ENCODE results near the gene ZKSCAN5.
"Not testable (repeated sequence)": the region's sequence is repeated elsewhere in the genome, so short reads cannot be mapped to it uniquely, and the experiment has no call there.

The ZKSCAN5 gene

GRCh38 chr7:99541212-99541611 is 36.8 kb downstream of the ZKSCAN5 start:
- H3K4me3 Mint-ChIP-seq, result no peak overlapping the region
- H3K36me3 Mint-ChIP-seq (ENCODE audit: low read depth), result peaks cover 68% of the 10 kb centered on the region
- no peak for TF ChIP-seq CTCF (IDR thresholded peaks at IDR 0.05)
- no peak for DNase-seq
- H3K4me1 Mint-ChIP-seq, result no peaks in the 10 kb centered on the region
- H3K27ac Mint-ChIP-seq, result no peak overlapping the region
- H3K27me3 Mint-ChIP-seq (ENCODE audit: low read depth, poor library complexity), result peaks cover 10% of the 10 kb centered on the region
- H3K9me3 Mint-ChIP-seq, result peaks cover 97% of the 10 kb centered on the region

DNA sequence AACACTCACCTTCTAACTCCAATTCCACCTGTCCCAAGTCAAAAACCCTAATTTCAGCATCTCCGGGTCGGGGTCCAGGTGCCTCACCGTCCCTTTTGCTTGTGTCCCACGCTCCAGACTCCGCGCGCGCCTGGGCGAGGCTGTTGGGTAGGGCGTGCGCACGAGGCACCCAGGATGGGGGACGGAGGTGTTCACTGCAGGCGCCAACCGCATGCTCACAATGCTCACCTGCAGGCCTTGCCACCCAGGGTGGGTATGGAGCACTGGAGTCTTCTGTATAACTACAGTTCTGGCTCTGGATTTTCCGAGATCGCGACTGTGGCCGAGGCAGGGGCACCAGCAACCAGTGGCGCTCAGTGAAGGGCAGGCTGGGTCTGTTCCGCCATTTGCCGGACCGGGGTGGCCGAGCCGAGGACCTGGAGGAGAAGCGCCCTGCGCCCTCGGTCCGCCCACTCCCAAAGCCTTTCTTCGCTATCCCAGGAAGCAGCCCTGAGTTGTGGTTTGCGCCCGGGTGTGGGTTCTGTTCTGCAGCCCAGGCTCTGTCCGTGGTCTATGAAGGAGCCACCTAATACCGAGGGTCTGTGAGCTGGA is 38.7 kb downstream of the ZKSCAN5 start:
- Mint-ChIP-seq H3K27me3 (ENCODE audit: low read depth, poor library complexity) (peaks cover 10% of the 10 kb centered on the region), H3K9me3 (peaks cover 97% of the 10 kb centered on the region), H3K4me3 (no peak overlapping the region)

GRCh38 chr7:99543916-99544315 is 39.5 kb downstream of the ZKSCAN5 start:
- Mint-ChIP-seq H3K27ac (no peak overlapping the region), H3K36me3 (ENCODE audit: low read depth) (peaks cover 80% of the 10 kb centered on the region), H3K4me1 (no peaks in the 10 kb centered on the region), H3K27me3 (ENCODE audit: low read depth, poor library complexity) (peaks cover 10% of the 10 kb centered on the region), H3K9me3 (peaks cover 97% of the 10 kb centered on the region), H3K4me3 (no peak overlapping the region)
- TF ChIP-seq CTCF (IDR thresholded peaks at IDR 0.05), result no peak
- no peak for DNase-seq

More for the DNA sequence above, 38.7 kb downstream of the ZKSCAN5 start:
- no peak overlapping the region for H3K27ac Mint-ChIP-seq
- no peak for DNase-seq
- TF ChIP-seq CTCF (IDR thresholded peaks at IDR 0.05), result no peak
- peaks cover 79% of the 10 kb centered on the region for H3K36me3 Mint-ChIP-seq (ENCODE audit: low read depth)
- no peaks in the 10 kb centered on the region for H3K4me1 Mint-ChIP-seq

DNA sequence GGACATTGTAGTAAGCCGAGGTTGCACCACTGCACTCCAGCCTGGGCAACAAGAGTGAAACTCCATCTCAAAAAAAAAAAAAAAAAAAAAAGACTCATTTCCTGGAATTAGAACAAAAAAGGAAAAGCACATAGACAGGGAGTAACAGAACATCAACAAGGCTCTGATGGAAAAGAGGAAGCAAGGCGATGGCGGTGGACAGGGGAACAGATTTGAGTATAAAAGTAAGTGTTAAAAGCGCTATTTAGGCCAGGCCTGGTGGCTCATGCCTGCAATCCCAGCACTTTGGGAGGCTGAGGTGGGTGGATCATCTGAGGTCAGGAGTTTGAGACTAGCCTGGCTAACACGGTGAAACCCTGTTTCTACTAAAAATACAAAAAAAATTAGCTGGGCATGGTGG is 40.8 kb downstream of the ZKSCAN5 start:
- Mint-ChIP-seq H3K36me3 (ENCODE audit: low read depth) (peaks cover 91% of the 10 kb centered on the region), H3K9me3 (peaks cover 97% of the 10 kb centered on the region)
- not testable (repeated sequence) for H3K4me3 Mint-ChIP-seq; H3K27me3 Mint-ChIP-seq (ENCODE audit: low read depth, poor library complexity); H3K27ac Mint-ChIP-seq; DNase-seq; H3K4me1 Mint-ChIP-seq

DNA sequence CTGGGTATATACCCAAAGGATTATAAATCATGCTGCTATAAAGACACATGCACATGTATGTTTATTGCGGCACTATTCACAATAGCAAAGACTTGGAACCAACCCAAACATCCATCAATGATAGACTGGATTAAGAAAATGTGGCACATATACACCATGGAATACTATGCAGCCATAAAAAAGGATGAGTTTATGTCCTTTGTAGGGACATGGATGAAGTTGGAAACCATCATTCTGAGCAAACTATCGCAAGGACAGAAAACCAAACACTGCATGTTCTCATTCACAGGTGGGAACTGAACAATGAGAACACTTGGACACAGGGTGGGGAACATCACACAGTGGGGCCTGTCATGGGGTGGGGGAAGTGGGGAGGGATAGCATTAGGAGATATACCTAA is 45.1 kb downstream of the ZKSCAN5 start:
- H3K4me1 Mint-ChIP-seq, result peaks cover 14% of the 10 kb centered on the region
- not testable (repeated sequence) for H3K27me3 Mint-ChIP-seq (ENCODE audit: low read depth, poor library complexity); DNase-seq; H3K27ac Mint-ChIP-seq
- peak overlapping the region; percentile 20 for H3K4me3 Mint-ChIP-seq
- peaks cover 71% of the 10 kb centered on the region for H3K9me3 Mint-ChIP-seq
- H3K36me3 Mint-ChIP-seq (ENCODE audit: low read depth), result peaks cover 75% of the 10 kb centered on the region

DNA sequence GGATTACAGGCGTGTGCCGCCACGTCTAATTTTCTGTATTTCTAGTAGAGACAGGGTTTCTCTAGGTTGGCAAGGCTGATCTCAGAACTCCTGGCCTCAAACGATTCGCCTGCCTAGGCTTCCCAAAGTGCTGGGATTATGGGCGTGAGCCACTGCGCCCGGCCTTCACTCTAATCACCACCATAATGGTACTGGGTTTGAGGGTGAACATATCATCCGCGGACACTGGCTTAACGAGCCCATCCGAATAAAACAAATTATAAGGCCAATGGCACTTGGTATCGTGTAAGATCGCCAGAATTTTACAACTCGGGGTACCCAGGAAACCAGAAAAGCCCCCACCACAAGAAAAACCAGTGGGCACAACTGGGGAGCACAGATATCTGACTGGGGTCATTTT is 46.9 kb downstream of the ZKSCAN5 start:
- no peak for TF ChIP-seq CTCF (IDR thresholded peaks at IDR 0.05)
- no peaks in the 10 kb centered on the region for H3K27me3 Mint-ChIP-seq (ENCODE audit: low read depth, poor library complexity)
- peak overlapping the region; percentile 95 for H3K4me3 Mint-ChIP-seq
- H3K4me1 Mint-ChIP-seq, result peaks cover 14% of the 10 kb centered on the region
- peaks cover 56% of the 10 kb centered on the region for H3K9me3 Mint-ChIP-seq
- peak overlapping the region; percentile 75 for H3K27ac Mint-ChIP-seq
- H3K36me3 Mint-ChIP-seq (ENCODE audit: low read depth), result peaks cover 68% of the 10 kb centered on the region
- DNase-seq, result no peak

GRCh38 chr7:99551767-99552463 is 47.5 kb downstream of the ZKSCAN5 start, which contains the start of gene FAM200A:
Gene FAM200A (minus strand): TSS chr7:99552114. CDS start chr7:99548407, 3,707 bp downstream.
- Mint-ChIP-seq H3K9me3 (peaks cover 50% of the 10 kb centered on the region), H3K4me1 (peaks cover 14% of the 10 kb centered on the region), H3K27ac (peak within 1 kb of the TSS; percentile 80), H3K27me3 (ENCODE audit: low read depth, poor library complexity) (no peaks in the 10 kb centered on the region), H3K4me3 (peak within 1 kb of the TSS; percentile 95), H3K36me3 (ENCODE audit: low read depth) (peaks cover 62% of the 10 kb centered on the region)
- DNase-seq, result peak; percentile 82
- TF ChIP-seq CTCF (IDR thresholded peaks at IDR 0.05), result no peak
